HG02885 (cell line): ENCODE data around the gene NPAS3.
"Not testable (repeated sequence)": the region's sequence is repeated elsewhere in the genome, so short reads cannot be mapped to it uniquely, and the experiment has no call there.

Experiments
- ATAC-seq: cut with Tn5 transposase; IDR thresholded peaks from one replicate; pipeline ENCODE4 v1.9.1; 2021; ENCODE audit warnings: mild to moderate bottlenecking; ENCODE audit not compliant: unreplicated experiment, poor library complexity

Gene NPAS3

GRCh38 chr14:33065634-33066033 is 127.0 kb downstream of the NPAS3 start:
- ATAC-seq = no peak

GRCh38 chr14:33068040-33068439 is 129.4 kb downstream of the NPAS3 start:
- ATAC-seq = no peak

GRCh38 chr14:33068626-33069025 is 129.9 kb downstream of the NPAS3 start:
- no peak for ATAC-seq

- no peak for ATAC-seq
Measured at GRCh38 chr14:33070475-33070874, 131.8 kb downstream of the NPAS3 start.

- ATAC-seq = no peak
Measured at GRCh38 chr14:33073023-33073422, 134.3 kb downstream of the NPAS3 start.

GRCh38 chr14:33081259-33081658 is 142.6 kb downstream of the NPAS3 start:
- no peak for ATAC-seq

- ATAC-seq = no peak
Measured at GRCh38 chr14:33085799-33086198, 147.1 kb downstream of the NPAS3 start.

- not testable (repeated sequence) for ATAC-seq
Measured at GRCh38 chr14:33088274-33088673, 149.6 kb downstream of the NPAS3 start.

GRCh38 chr14:33098016-33098415 is 159.3 kb downstream of the NPAS3 start:
- ATAC-seq = no peak

- ATAC-seq = no peak
Measured at GRCh38 chr14:33103489-33103888, 164.8 kb downstream of the NPAS3 start.

GRCh38 chr14:33103966-33104365 is 165.3 kb downstream of the NPAS3 start:
- no peak for ATAC-seq

GRCh38 chr14:33110737-33111443 is 172.2 kb downstream of the NPAS3 start:
- no peak for ATAC-seq

GRCh38 chr14:33114331-33114730 is 175.7 kb downstream of the NPAS3 start:
- ATAC-seq = no peak

GRCh38 chr14:33118668-33119067 is 180.0 kb downstream of the NPAS3 start:
- no peak for ATAC-seq

- ATAC-seq = no peak
Measured at GRCh38 chr14:33120341-33120740, 181.7 kb downstream of the NPAS3 start.

GRCh38 chr14:33120966-33121365 is 182.3 kb downstream of the NPAS3 start:
- no peak for ATAC-seq

GRCh38 chr14:33123281-33123680 is 184.6 kb downstream of the NPAS3 start:
- no peak for ATAC-seq

- ATAC-seq = no peak
Measured at GRCh38 chr14:33126433-33126832, 187.8 kb downstream of the NPAS3 start.

GRCh38 chr14:33127531-33127930 is 188.9 kb downstream of the NPAS3 start:
- ATAC-seq = no peak

- ATAC-seq = no peak
Measured at GRCh38 chr14:33131801-33132200, 193.1 kb downstream of the NPAS3 start.

GRCh38 chr14:33134162-33134561 is 195.5 kb downstream of the NPAS3 start:
- no peak for ATAC-seq

- no peak for ATAC-seq
Measured at GRCh38 chr14:33134975-33135374, 196.3 kb downstream of the NPAS3 start.
